DOHH2 (cell line): ENCODE results near the gene ADCY5.

Source experiments
- H3F3A ChIP-seq: fragments of 200-600 bp; sonication (generic), shearing (Covaris generic); 2 replicates; pipeline ENCODE4 v1.6.0; 2016; ENCODE audit warnings: antibody characterized with exemption, mild to moderate bottlenecking; ENCODE audit not compliant: control insufficient read depth, insufficient read depth
- H3K27ac ChIP-seq: fragments of 200-600 bp; sonication (generic); 2 replicates; pipeline ENCODE4 v1.5.1; 2014; ENCODE audit warnings: low read depth, mild to moderate bottlenecking, low read length, moderate library complexity
- H3K27me3 ChIP-seq: fragments of 200-600 bp; sonication (generic); 2 replicates; pipeline ENCODE4 v1.6.1; 2014; ENCODE audit warnings: mild to moderate bottlenecking, low read length, mixed read lengths; ENCODE audit not compliant: control insufficient read depth
- H3K36me3 ChIP-seq: fragments of 200-600 bp; sonication (generic); 2 replicates; pipeline ENCODE4 v1.6.1; 2014; ENCODE audit warnings: mild to moderate bottlenecking, low read length, moderate library complexity, mixed read lengths; ENCODE audit not compliant: control insufficient read depth
- H3K4me1 ChIP-seq: fragments of 200-600 bp; sonication (generic); 2 replicates; pipeline ENCODE4 v1.6.1; 2014; ENCODE audit warnings: mild to moderate bottlenecking, low read length, mixed read lengths; ENCODE audit not compliant: control insufficient read depth
- H3K4me2 ChIP-seq: fragments of 200-600 bp; sonication (generic); 2 replicates; pipeline ENCODE4 v1.6.0; 2014; ENCODE audit warnings: mild to moderate bottlenecking, low read length, moderate library complexity
- H3K4me3 ChIP-seq: fragments of 200-600 bp; sonication (generic); 2 replicates; pipeline ENCODE4 v1.5.1; 2014; ENCODE audit warnings: mild to moderate bottlenecking, low read length, mixed read lengths
- H3K79me2 ChIP-seq: fragments of 200-600 bp; sonication (generic); 2 replicates; pipeline ENCODE4 v1.6.1; 2014; ENCODE audit warnings: mild to moderate bottlenecking, low read length, mixed read lengths; ENCODE audit not compliant: control insufficient read depth
- H3K9me2 ChIP-seq: fragments of 200-600 bp; sonication (generic); replicated peaks from 2 replicates; pipeline ENCODE4 v1.6.1; 2014; ENCODE audit warnings: mild to moderate bottlenecking, low read length, mixed read lengths; ENCODE audit not compliant: control insufficient read depth
- H3K9me3 ChIP-seq: fragments of 200-600 bp; sonication (generic); 2 replicates; pipeline ENCODE4 v1.6.1; 2014; ENCODE audit warnings: antibody characterized with exemption, low read length, mixed read lengths; ENCODE audit not compliant: control insufficient read depth, insufficient read depth
- H4K20me1 ChIP-seq: fragments of 200-600 bp; sonication (generic); 2 replicates; pipeline ENCODE4 v1.6.0; 2014; ENCODE audit warnings: low read depth, mild to moderate bottlenecking, antibody characterized with exemption, low read length, moderate library complexity; ENCODE audit not compliant: control insufficient read depth, insufficient read depth
- EZH2phosphoT487 ChIP-seq: fragments of 200-600 bp; sonication (generic); IDR thresholded peaks from 2 replicates; pipeline ENCODE4 v1.6.1; 2017; ENCODE audit warnings: borderline replicate concordance, mild to moderate bottlenecking, antibody characterized with exemption, low read length, moderate library complexity, mixed read lengths
- TF ChIP-seq, protein P1 (sequence below): fragments of 200-600 bp; sonication (generic); IDR thresholded peaks from one replicate; pipeline ENCODE4 v1.5.1; 2014; ENCODE audit warnings: antibody characterized with exemption, mild to moderate bottlenecking, low read depth, low read length; ENCODE audit not compliant: poor library complexity, severe bottlenecking

ADCY5 gene

DNA sequence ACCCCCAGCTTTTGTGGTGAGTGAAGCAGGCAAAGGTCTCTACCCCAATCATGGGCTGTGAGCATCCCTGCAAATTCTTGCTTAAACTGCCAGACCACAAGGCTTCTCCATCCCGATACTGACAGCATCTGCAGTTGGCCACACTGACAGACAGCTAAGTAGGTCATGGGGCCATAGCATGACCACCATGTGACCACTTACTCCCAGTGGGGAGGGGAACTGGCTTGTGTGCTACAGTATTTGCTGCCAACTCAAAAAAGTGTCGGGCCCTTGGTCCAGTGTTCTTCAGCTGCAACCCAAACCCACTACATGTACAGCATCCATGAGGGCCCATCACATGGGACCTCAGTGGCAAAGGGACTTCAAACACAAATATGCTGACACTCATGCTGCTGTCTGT is 143.7 kb downstream of the ADCY5 start:
- no peaks in the 10 kb centered on the region for H3F3A ChIP-seq
- H3K4me3 ChIP-seq, result no peak overlapping the region
- H3K79me2 ChIP-seq, result no peaks in the 10 kb centered on the region
- no peaks in the 10 kb centered on the region for H3K9me3 ChIP-seq
- no peaks in the 10 kb centered on the region for H3K9me2 ChIP-seq
- H3K4me2 ChIP-seq, result no peak overlapping the region
- H3K36me3 ChIP-seq, result no peaks in the 10 kb centered on the region
- H3K27me3 ChIP-seq, result peaks cover 9% of the 10 kb centered on the region
- H3K4me1 ChIP-seq, result peaks cover 6% of the 10 kb centered on the region
- TF ChIP-seq EZH2phosphoT487, result no peak
- TF ChIP-seq, protein P1, sequence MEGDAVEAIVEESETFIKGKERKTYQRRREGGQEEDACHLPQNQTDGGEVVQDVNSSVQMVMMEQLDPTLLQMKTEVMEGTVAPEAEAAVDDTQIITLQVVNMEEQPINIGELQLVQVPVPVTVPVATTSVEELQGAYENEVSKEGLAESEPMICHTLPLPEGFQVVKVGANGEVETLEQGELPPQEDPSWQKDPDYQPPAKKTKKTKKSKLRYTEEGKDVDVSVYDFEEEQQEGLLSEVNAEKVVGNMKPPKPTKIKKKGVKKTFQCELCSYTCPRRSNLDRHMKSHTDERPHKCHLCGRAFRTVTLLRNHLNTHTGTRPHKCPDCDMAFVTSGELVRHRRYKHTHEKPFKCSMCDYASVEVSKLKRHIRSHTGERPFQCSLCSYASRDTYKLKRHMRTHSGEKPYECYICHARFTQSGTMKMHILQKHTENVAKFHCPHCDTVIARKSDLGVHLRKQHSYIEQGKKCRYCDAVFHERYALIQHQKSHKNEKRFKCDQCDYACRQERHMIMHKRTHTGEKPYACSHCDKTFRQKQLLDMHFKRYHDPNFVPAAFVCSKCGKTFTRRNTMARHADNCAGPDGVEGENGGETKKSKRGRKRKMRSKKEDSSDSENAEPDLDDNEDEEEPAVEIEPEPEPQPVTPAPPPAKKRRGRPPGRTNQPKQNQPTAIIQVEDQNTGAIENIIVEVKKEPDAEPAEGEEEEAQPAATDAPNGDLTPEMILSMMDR, result no peak
- H3K27ac ChIP-seq, result no peak overlapping the region
- no peaks in the 10 kb centered on the region for H4K20me1 ChIP-seq

DNA sequence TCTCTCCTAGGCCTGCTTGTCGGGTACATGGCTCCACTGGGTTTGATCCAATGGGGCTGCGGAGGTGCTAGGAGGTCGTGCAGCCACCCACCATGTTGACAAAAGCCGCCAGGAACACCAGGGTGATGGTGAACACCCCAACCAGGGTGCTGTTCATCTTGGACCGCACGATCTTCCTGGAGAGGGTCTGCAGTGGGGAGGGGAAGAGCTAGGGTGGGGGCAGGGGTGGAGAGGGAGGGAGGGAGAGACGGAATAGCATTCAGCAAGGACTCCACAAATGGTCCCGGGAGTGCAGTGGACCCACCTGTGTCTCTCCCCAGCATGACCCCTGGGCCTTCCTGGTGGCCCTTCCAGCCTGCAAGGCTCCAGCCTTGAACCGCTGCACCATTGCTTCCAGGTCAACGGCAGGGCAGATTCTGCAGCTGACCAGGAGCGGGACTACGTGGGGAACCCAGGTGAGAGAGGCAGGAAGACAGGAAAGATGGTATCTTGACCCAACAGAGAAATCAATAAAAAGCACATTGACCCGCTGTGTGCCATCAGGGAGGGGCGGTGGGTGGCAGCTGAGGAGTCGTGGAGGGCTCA is 144.8 kb downstream of the ADCY5 start:
- no peak overlapping the region for H3K27ac ChIP-seq
- no peak overlapping the region for H3K4me2 ChIP-seq
- no peaks in the 10 kb centered on the region for H3K9me2 ChIP-seq
- no peaks in the 10 kb centered on the region for H3K36me3 ChIP-seq
- H3K4me1 ChIP-seq, result peaks cover 6% of the 10 kb centered on the region
- no peaks in the 10 kb centered on the region for H4K20me1 ChIP-seq
- H3K27me3 ChIP-seq, result peaks cover 9% of the 10 kb centered on the region
- no peak overlapping the region for H3K4me3 ChIP-seq
- no peaks in the 10 kb centered on the region for H3F3A ChIP-seq
- no peaks in the 10 kb centered on the region for H3K9me3 ChIP-seq
- H3K79me2 ChIP-seq, result no peaks in the 10 kb centered on the region
- TF ChIP-seq, protein P1, result no peak
- no peak for TF ChIP-seq EZH2phosphoT487

DNA sequence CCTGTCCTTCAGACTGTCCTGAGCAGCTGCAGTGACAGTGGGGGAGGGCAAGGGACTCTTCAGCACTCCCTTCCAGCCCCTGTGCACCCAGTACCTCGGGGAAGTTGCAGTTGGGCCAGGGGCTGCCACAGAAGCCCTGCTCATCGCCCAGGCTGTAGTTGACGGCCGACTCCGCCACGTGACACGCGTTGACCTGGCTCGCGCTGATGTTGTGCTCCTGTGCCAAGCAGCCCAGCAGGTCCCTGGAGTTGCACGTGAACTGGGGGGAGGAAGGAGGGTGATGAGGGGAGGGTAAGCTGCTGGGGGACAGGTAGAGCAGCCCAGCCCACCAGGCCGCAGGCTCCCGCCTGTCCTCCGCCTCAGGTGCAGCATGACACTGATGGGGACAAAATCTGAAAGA is 145.9 kb downstream of the ADCY5 start:
- H3K4me2 ChIP-seq, result no peak overlapping the region
- H3K9me2 ChIP-seq, result no peaks in the 10 kb centered on the region
- no peaks in the 10 kb centered on the region for H4K20me1 ChIP-seq
- no peak for TF ChIP-seq EZH2phosphoT487
- TF ChIP-seq, protein P1, result no peak
- H3K36me3 ChIP-seq, result no peaks in the 10 kb centered on the region
- H3K27ac ChIP-seq, result no peak overlapping the region
- H3K27me3 ChIP-seq, result peaks cover 9% of the 10 kb centered on the region
- no peaks in the 10 kb centered on the region for H3K79me2 ChIP-seq
- peaks cover 6% of the 10 kb centered on the region for H3K4me1 ChIP-seq
- H3F3A ChIP-seq, result no peaks in the 10 kb centered on the region
- no peak overlapping the region for H3K4me3 ChIP-seq
- no peaks in the 10 kb centered on the region for H3K9me3 ChIP-seq
